ENCODE data around the gene NRIP2. TPM values are rescaled to one million over a fixed set of nuclear protein-coding genes. Genes with fewer than 3 reads are reported as not detected.

Gene NRIP2
- polyA plus RNA-seq, 3 donors from 2014 or later, result 0.31 to 1.4 (median 0.71) TPM

DNA sequence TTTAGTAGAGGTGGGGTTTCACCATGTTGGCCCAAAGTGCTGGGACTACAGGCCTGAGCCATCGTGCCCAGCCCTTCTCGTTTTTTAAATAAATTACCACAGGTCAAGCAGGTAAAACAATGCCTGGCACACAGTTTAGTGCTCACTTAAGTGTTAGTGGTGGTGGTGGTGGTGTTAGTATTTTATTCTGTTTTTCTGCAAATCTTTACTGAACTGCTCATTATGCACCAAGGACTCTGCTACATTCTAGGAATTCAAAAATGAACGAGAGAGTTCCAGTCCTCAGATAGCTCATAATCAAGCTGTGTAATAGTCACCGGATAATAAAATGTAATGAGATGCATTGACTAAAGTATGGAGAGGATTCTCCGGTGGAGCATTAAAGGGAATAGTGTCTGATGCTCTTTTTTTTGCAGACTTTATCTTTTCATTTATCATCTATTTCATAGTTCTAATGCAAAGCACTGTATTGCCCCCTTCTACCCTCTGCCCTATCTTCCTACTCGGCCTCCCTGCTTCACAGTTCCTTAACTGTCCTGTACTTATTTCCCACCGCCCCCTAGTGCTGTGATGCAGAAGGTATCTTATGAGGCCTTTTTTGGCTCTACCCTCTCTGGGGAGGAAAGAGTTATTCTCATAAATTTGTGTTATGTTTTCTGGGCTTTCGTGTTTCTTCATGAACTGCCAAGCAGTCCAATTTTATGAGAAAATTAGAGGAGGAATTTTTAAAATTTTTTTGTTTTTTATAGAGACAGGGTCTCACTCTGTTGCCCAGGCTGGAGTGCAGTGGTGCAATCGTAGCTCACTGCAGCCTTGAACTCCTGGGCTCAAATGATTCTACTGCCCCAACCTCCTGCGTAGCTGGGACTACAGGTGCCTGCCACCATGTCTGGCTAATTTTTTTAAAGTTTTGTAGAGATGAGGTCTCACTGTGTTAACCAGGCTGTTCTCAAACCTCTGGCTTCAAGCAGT, 21.3 kb downstream of the NRIP2 start:
- Mint-ChIP-seq H3K27ac (peak overlapping the region; percentile 99 to 100 (median 100)), H3K27me3 (ENCODE audit: low read depth in 3 of 3) (peaks cover 5 to 13% (median 11%) of the 10 kb centered on the region in 3 donors), H3K4me3 (peak overlapping the region; percentile 100), H3K9me3 (no peaks in the 10 kb centered on the region), H3K36me3 (peaks cover 0 to 12% (median 10%) of the 10 kb centered on the region in 3 donors), H3K4me1 (peaks cover 31 to 40% of the 10 kb centered on the region in 2 donors)
- peak; percentile 13 to 22 (median 14) for DNase-seq

DNA sequence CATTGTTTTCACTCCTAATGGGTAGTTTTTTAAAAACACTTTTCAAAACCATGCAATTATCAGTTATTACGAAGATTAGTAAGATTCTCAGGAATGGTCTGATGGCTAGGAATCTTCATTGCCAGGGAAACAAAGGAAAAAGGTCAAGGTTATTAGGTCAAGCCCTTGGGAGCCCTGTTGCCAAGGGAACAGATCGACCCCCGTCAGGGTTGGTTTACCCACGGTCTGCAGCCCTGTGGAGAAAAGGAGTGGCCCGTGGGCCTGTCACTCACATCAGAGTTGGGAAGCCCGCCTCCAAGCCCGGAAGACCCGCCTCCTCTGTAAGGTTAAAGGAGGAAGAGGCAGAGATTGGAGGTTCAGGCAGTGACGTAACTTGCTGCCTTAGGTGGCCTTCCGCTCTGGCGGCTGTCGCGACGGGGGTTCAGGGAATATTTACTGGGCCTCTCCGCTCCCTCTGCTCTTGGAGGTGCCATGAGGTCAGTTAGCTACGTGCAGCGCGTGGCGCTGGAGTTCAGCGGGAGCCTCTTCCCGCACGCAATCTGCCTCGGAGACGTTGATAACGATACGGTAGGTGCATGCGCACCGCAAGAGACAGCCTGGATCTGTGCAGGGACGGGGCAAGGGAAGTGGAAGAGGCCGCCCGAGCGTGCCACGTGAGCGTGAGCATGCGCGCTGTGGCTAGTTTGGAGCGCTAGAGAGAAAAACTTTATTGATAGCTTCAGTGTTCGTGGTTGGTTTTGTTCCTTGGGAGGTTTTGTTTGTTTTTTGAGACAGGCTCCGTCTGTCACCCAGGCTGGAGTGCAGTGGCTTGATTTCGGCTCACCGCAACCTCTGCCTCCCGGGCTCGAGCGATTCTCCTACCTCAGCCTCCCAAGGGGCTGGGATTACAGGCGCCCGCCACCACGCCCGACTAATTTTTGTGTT, 22.3 kb downstream of the NRIP2 start, which contains the start of gene ITFG2:
ITFG2 (plus strand) TSS at position 379 of the 924 bp plus-strand sequence; CDS start at position 472, 93 bp downstream.
- no peaks in the 10 kb centered on the region for H3K9me3 Mint-ChIP-seq
- H3K4me1 Mint-ChIP-seq, result peaks cover 31 to 40% of the 10 kb centered on the region in 2 donors
- DNase-seq, result peak; percentile 95 to 97 (median 96)
- H3K27me3 Mint-ChIP-seq (ENCODE audit: low read depth in 3 of 3), result peaks cover 5 to 13% (median 11%) of the 10 kb centered on the region in 3 donors
- peak within 1 kb of the TSS; percentile 99 to 100 (median 100) for H3K27ac Mint-ChIP-seq
- H3K4me3 Mint-ChIP-seq, result peak within 1 kb of the TSS; percentile 100
- H3K36me3 Mint-ChIP-seq, result peaks cover under 1 to 4% (median 3%) of the 10 kb centered on the region in 3 donors

DNA sequence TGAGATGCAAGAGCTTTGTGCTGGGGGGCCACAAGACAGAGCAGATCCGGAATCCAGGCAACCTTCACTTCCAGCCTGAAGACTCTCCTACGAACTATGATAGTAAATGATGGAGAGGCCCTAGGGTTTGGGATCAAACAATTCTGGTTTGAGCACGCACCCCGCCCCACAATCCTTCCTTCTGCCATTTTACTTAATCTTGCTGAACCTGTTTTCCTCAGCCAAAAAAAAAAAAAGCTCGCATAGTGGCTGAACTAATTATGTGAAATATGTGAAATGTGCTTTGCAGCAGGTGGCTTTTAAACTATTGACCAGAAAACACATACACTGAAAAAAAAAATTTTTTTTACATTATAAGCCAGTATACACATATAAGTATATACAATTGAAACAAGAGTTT, 23.0 kb downstream of the NRIP2 start:
- H3K9me3 Mint-ChIP-seq, result no peaks in the 10 kb centered on the region
- peaks cover 31 to 40% of the 10 kb centered on the region in 2 donors for H3K4me1 Mint-ChIP-seq
- H3K36me3 Mint-ChIP-seq, result peaks cover 0 to 3% (median under 1%) of the 10 kb centered on the region in 3 donors
- H3K27me3 Mint-ChIP-seq (ENCODE audit: low read depth in 3 of 3), result peaks cover 5 to 13% (median 11%) of the 10 kb centered on the region in 3 donors
- peak overlapping the region; percentile 99 to 100 (median 100) for H3K27ac Mint-ChIP-seq
- H3K4me3 Mint-ChIP-seq, result peak overlapping the region; percentile 100
- DNase-seq, result no peak

- Mint-ChIP-seq H3K4me3 (no peak overlapping the region), H3K36me3 (peaks cover 4 to 20% (median 15%) of the 10 kb centered on the region in 3 donors), H3K27ac (no peak overlapping the region), H3K27me3 (ENCODE audit: low read depth in 3 of 3) (peaks cover 0 to 6% (median 0%) of the 10 kb centered on the region in 3 donors), H3K9me3 (no peaks in the 10 kb centered on the region), H3K4me1 (peaks cover 4 to 5% of the 10 kb centered on the region in 2 donors)
- DNase-seq, result no peak
These were observed 28.1 kb downstream of the NRIP2 start for GRCh38 chr12:2806700-2807099.

GRCh38 chr12:2805143-2805520, 29.7 kb downstream of the NRIP2 start:
- Mint-ChIP-seq H3K27me3 (ENCODE audit: low read depth in 3 of 3) (peaks cover 0 to 6% (median 0%) of the 10 kb centered on the region in 3 donors), H3K36me3 (peaks cover 7 to 31% (median 15%) of the 10 kb centered on the region in 3 donors), H3K27ac (peak overlapping the region in 1 of 6 donors; percentile 0), H3K9me3 (no peaks in the 10 kb centered on the region), H3K4me1 (peaks cover 0 to 2% of the 10 kb centered on the region in 2 donors), H3K4me3 (no peak overlapping the region)
- DNase-seq, result no peak

- H3K4me3 Mint-ChIP-seq, result no peak overlapping the region
- peaks cover 8 to 36% (median 15%) of the 10 kb centered on the region in 3 donors for H3K36me3 Mint-ChIP-seq
- peaks cover 0 to 2% of the 10 kb centered on the region in 2 donors for H3K4me1 Mint-ChIP-seq
- peaks cover 0 to 6% (median 0%) of the 10 kb centered on the region in 3 donors for H3K27me3 Mint-ChIP-seq (ENCODE audit: low read depth in 3 of 3)
- no peaks in the 10 kb centered on the region for H3K9me3 Mint-ChIP-seq
- no peak for DNase-seq
- H3K27ac Mint-ChIP-seq, result peak overlapping the region in 2 of 6 donors; percentile 0 to 35
These were observed 30.3 kb downstream of the NRIP2 start for GRCh38 chr12:2804393-2805142.

- DNase-seq, result no peak
- Mint-ChIP-seq H3K27me3 (ENCODE audit: low read depth in 3 of 3) (peaks cover 0 to 6% (median 0%) of the 10 kb centered on the region in 3 donors), H3K36me3 (peaks cover 14 to 44% (median 16%) of the 10 kb centered on the region in 3 donors), H3K4me3 (no peak overlapping the region), H3K27ac (peak overlapping the region in 1 of 6 donors; percentile 28), H3K4me1 (peaks cover 0 to 2% of the 10 kb centered on the region in 2 donors), H3K9me3 (no peaks in the 10 kb centered on the region)
These were observed 31.0 kb downstream of the NRIP2 start for GRCh38 chr12:2803635-2804392.

GRCh38 chr12:2801044-2801783, 33.6 kb downstream of the NRIP2 start:
- Mint-ChIP-seq H3K27ac (no peak overlapping the region), H3K4me3 (no peak overlapping the region), H3K36me3 (peaks cover 18 to 50% (median 20%) of the 10 kb centered on the region in 3 donors)

GRCh38 chr12:2800046-2800570, 34.7 kb downstream of the NRIP2 start:
- Mint-ChIP-seq H3K9me3 (no peaks in the 10 kb centered on the region), H3K27me3 (ENCODE audit: low read depth in 3 of 3) (peaks cover 0 to 13% (median 5%) of the 10 kb centered on the region in 3 donors), H3K4me3 (no peak overlapping the region), H3K27ac (no peak overlapping the region), H3K36me3 (peaks cover 16 to 45% (median 18%) of the 10 kb centered on the region in 3 donors), H3K4me1 (peaks cover 14 to 18% of the 10 kb centered on the region in 2 donors)
- DNase-seq, result no peak

More at GRCh38 chr12:2801044-2801783, 33.6 kb downstream of the NRIP2 start:
- H3K4me1 Mint-ChIP-seq, result peaks cover 14 to 15% of the 10 kb centered on the region in 2 donors
- H3K27me3 Mint-ChIP-seq (ENCODE audit: low read depth in 3 of 3), result peaks cover 0 to 10% (median 1%) of the 10 kb centered on the region in 3 donors
- no peak for DNase-seq
- no peaks in the 10 kb centered on the region for H3K9me3 Mint-ChIP-seq

- Mint-ChIP-seq H3K36me3 (peaks cover 11 to 38% (median 16%) of the 10 kb centered on the region in 3 donors), H3K27ac (no peak overlapping the region)
These were observed 37.0 kb downstream of the NRIP2 start for GRCh38 chr12:2797721-2798418.

DNA sequence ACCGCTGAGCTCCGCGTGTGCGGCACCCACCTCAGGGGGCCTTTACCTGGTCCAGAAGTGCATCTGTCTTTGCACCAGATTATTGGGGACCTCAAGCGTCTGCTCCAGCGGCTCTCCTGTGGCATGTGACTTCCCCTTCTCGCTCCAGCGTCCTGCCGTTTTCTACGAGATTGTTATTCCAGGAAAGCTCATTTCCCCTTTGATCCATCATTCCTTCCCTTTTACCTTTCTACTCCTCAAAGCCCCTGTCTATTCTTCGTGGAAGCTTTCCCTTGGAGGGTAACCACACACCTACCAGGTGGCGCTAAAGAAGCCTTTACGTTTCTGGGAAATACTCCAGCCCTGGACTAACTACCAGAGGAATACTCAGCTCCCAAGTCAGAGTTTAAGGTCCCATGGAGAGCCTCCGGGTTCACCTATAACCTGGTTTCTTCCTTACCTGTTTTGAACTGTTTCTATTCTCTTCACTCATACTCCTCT, 38.6 kb downstream of the NRIP2 start:
- Mint-ChIP-seq H3K4me1 (peaks cover 17 to 18% of the 10 kb centered on the region in 2 donors), H3K4me3 (peak overlapping the region; percentile 89 to 91 (median 89)), H3K36me3 (peaks cover 6 to 29% (median 16%) of the 10 kb centered on the region in 3 donors), H3K9me3 (no peaks in the 10 kb centered on the region), H3K27ac (peak overlapping the region; percentile 73 to 89 (median 85)), H3K27me3 (ENCODE audit: low read depth in 3 of 3) (peaks cover 2 to 16% (median 5%) of the 10 kb centered on the region in 3 donors)
- no peak for DNase-seq

More at GRCh38 chr12:2797721-2798418, 37.0 kb downstream of the NRIP2 start:
- no peaks in the 10 kb centered on the region for H3K9me3 Mint-ChIP-seq
- H3K4me3 Mint-ChIP-seq, result peak overlapping the region in 3 of 5 donors; percentile 31 to 89 (median 45)
- peaks cover 17 to 18% of the 10 kb centered on the region in 2 donors for H3K4me1 Mint-ChIP-seq
- DNase-seq, result no peak
- peaks cover 2 to 19% (median 5%) of the 10 kb centered on the region in 3 donors for H3K27me3 Mint-ChIP-seq (ENCODE audit: low read depth in 3 of 3)

Measured in immature natural killer cell (primary cell).